Amniotic stem cell (primary cell): ENCODE results near the gene SHB.
A peak's percentile ranks its signal among the peaks of the same experiment; 100 is the strongest.

ENCODE experiments used
- DNase-seq: peaks from one replicate; lab custom pipeline; 2025; lab: John Stamatoyannopoulos, UW

The SHB gene

DNA sequence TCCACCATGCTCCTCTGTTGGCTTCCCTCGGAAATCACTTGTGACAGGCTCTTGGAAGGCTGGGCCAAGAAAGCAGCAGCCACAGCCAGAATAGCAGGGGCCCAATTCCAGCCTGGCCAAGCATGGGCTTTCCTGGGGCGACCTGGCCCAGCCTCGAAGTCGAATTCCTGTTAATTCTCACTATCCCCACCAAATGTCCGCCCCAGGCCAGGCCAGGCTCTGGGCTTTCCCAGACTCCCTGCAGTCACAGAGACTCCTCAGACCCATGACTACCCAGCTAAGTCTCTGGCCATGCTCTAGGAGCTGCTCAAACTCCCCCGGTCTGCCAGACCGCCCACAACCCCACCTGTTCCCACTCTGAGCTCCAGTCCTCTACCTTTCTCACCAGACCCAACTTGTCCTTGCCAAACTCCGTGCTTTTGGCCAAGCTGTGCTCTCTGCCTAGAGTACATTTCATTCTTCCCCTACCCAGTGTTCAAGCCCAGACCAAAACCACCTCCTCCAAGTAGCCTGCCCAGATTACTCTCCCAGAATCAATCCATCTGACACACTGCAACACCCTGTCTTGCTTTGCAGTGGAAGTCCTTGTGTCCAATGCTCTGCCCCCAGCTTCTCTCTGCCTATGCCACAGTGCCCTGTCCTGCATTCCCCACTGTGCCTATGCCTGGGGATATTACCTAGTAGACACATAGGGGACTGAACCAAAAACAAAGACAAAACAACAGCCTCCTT, 26.2 kb downstream of the SHB start:
- no peak for DNase-seq

DNA sequence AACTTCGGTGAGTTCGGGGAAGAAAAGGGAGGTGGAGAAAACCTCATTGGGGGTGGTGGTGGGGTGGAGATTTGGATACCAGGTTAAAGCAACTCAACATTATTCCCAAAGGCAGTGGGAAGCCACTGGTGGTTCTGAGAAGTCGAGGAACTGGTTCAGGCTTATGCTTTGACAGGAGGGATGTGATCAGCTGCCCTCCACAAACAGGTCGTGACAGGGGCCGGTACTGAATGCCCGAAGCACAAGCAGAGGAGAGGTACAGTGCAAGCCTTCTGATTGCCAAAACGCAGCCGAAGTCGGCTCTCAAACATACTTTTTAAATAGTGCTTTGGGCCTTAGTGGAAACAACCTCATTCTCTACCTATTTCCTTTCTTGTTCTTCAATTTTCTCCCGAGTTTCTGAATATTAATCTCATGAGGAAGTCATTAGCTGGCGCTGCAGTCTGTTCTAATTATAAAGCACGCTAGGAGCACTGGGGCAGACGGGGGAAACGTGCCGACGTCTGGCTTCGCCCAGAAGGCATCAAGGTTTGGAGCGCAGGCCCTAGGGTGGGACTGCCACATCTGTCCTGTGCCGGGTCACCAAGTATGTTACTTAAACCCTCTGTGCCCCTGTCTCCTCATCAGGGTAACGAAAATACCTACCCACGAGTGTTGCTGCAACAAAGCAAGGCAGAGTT, 27.3 kb downstream of the SHB start:
- DNase-seq, result no peak

DNA sequence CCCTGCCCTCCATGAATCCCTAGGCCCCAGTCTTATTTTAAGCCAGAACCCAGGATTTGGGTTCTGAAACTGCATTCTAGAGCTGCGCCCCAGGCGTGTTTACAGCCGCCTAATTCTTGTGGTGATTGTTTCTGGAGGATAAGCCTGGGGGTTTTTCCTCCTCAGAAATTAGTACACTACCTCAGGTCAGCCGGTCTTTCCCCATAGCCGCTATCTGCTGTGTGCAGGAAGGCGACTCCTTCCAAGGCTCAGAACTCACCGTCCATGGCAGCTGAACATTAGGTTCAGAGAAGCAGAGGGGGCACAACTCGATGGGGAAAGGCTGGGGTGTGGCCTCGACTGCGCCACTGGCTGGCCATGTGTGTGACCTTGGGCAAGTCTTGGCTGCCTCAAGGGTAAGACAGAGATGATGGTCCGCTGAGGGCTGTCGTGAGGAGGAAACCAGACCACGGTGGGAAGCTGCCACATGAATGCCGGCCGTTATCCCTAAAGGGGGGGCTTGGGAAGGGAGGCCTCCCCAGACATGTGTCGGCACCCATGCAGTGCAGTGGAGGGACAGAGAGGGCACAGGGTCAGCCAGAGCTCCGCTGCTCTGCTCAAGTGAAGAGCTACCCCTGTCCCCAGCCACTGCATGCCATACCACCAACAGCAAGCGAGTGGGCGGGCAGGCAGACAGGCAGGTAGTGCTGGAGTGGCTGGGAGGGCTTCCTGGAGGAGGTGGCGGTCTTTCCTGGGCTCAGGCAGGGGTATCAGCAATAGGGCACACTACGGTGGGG, 28.9 kb downstream of the SHB start:
- no peak for DNase-seq

DNA sequence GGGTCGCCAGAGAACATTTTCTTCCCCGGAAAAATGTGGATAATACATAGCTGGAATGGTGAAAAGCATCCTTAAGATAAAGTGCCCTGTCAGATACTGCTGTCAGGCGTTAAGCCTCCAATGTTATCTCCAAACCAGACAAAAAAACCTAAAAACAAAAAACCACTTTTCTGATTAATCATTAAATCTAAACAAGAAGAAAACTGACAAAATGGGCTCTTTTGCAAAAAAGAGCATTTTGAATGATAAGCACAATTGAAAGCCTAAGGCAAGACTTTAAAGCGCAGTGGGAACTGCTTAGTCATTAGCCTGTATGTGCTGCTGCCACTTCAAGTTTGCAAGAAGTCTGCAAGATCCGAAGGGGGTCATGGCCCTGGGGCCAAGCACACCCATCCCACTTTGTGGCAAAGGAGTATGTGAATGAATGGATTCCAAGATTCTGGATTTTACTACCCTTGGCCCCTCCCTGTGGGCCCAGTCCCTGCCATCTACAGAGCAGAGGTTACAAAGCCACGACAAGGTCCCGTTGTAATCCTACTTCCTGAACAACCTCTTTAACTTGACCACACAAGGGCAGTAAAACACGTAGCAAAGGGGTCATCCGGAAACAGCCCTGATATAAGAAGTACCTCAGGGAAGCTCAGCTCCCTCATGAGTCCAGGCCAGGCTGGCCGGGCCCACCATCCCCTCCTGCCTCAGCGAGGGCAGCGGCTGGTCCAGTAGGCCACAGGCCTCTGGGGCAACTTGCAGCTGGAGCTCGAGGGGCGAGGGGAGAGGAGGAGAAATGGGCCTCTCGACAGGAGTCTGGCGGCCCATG, 29.7 kb downstream of the SHB start:
- no peak for DNase-seq

DNA sequence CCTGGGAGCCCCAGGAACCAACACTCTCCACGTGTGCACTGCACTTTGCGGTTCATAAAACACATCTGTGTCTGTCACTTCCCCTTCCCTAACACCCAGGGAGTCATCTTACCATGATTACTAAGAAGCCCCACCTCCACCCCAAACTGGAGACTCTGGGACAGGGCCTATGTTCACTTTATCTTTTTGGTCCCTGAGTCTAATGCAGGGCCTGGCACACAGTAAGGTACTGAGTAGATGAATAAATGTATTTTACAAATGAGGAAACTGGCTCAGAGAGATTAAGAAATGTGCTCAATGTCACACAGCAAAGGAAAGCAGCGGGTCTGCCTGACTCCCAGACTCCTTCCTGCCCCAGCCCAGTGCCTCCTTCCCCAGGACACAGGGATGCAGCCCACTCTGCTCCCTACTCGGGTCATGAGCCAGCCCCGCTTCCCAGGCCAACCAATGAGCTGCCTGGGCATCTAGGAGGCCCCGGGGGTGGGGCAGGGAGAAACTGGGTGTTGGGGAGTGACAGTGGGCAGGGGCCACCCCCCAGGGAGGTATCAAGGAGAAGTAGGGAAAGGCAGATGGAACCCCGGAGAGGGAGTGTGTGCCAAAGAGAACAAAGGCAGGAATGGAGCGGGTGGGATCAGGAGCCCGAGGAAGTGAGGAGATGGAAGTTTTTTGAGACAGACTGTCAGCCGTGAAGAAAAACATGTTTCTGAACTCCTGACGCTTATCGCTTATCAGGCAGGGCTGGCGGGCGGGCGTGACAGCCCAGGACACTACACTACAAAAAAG, 30.5 kb downstream of the SHB start:
- DNase-seq, result no peak

DNA sequence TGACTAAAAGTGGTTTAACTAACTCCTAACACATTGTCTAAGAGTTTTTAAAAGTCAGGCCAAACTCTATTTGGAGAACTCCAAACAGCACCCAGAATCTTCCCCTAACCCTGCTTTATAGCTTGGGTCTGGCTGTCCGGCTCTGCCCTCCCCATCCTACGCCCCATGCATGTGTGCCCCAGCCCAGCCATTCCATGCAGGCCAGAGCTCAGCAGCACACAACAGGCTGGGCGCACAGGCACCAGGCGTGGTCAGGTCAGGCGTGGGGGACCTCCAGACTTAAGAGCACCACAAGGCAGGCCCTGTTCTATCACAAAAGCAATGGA, 31.1 kb downstream of the SHB start:
- no peak for DNase-seq

DNA sequence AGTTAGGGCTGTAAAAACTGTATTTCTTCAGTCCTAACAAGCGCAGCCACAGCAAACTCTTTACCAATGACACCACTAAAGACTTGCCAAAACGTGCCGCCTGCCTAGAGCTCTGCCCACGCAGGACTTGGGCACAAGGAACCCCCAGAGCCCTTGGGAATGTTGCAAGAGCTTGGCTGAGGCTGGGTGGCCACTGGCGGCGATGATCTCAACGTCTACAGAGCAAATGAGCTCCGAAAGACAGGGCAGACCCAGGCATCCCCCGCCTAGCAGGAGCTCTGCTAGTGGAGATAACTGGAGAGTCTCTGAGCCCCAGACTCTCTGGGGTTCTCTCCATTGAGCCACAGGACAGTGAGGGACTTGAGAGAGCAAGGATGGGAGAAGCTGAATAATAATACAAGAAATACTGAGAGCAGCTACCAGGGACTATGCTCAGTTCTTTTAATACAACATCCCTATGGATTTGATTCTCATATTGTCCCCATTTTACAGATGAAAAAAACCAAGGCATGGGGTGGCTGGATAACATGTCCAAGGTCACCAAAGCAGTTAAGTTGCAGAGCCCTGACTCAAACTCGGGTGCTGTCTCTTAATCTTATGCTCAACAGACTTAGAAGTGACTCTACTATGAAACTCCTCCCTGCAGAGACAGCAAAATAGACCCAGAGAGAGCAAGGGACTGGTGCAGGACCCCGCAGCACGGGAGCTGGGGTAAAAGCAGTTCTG, 32.5 kb downstream of the SHB start:
- DNase-seq, result no peak

DNA sequence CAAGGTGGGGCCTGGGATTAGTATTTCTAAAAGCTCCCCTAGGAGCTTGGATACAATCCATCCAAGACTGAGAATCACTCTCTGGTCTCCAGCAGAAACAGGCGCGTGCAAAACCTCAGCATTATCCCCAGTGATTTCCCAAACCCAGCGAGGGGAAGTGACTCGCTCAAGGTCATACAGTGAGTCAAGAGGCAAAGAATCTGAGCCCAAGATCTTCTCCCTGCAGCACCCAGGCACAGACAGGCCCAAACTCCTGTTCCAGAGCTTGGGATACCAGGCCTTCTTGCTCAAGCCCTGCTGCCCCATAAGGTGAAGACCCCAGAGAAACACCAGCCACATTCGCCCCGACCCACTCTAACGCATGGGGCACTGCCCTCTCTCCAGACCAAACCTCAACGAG, 33.2 kb downstream of the SHB start:
- DNase-seq, result peak; percentile 44

DNA sequence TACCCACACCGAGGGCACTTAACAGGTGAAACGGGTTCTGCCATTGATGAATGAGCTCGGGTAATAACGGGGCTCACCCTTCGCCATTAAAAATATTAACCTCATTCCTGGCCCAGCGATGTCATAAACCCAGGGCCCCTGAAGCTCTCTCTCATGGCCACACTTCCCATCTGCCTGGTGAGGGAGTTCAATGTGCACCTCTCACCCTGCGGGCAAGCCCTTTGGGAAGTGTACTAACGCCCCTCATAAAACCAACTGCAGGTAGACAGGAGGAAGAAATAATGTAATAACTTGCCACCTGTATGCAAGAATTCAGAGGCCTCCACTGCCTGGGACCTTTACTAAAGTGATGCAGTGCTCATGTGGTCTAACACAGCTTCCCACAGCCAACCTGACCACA, 35.1 kb downstream of the SHB start:
- DNase-seq, result no peak

DNA sequence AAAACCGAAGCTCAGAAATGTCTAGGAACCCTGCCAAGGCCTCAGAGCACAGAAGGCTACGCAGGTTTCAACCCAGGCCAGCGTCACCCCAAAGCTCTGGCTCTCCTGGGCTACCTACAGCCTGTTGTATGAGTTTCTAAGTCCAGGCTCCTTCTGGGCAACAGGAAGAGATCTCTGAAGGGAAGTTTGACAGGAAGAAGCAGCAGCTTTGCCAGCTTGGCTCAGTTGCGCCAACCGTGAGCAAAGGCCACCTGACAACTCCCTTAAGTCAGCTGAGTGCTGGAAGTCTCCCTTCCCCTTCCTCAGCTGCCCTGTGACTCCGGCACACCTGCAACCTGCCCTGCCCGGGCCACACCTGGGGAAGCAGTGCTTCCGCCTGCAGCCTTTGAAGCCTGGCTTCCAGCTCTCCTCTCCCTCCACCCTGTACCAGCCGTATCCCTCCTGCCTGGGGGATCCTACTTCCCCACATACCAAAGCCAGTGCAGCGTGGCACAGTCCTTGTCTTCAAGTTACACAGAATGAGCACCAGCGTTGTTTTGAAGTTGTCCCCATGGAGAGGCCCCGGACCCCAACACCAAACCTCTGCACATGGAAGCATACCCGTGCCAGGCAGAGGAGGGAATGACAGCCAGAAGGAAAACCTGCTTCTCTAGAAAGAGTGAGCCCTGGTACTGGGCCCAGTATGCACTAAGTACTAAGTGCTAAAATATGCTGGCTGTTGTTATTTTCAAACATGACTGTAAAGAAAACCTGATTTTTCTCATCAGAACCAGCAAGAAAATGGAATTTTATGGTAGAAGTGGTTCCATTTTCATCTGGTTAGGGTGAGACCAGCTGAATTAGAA, 36.5 kb downstream of the SHB start:
- no peak for DNase-seq

DNA sequence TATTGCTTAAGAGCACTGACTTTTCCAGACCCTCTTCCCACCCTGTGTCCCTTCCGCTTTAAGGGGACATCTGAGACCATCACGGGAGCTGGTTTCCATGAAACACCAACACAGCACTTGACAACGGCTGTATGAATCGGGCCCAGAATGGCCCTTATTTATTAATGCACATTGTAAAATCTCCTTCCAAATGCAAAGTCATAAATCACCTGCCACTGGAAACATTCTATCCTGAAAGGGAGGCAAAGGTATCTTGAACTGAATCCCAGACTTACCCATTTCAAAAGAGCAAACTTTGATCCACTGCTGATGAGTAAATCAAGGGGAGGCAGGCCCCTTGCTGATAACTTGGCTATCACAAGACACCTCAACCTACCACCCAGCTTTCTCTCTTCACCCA, 37.4 kb downstream of the SHB start:
- DNase-seq, result no peak

DNA sequence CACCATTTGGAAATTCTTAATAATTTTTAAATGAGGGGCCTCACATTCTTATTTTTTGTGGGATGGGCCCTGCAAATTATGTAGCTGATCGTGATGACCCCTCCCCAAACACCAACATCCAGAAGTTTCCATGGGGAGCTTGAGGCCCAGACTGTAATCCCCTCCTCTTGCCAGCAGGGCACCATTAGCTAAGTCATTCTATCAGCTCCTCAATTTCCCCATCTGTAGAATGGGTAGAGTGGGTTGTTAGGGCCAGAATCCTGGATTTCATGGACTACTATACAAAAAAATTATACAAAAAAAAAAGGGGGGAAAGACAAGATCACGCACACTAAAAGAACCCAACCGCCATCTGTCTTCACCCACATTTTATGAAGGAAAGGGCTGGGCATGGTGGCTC, 38.4 kb downstream of the SHB start:
- DNase-seq, result no peak

DNA sequence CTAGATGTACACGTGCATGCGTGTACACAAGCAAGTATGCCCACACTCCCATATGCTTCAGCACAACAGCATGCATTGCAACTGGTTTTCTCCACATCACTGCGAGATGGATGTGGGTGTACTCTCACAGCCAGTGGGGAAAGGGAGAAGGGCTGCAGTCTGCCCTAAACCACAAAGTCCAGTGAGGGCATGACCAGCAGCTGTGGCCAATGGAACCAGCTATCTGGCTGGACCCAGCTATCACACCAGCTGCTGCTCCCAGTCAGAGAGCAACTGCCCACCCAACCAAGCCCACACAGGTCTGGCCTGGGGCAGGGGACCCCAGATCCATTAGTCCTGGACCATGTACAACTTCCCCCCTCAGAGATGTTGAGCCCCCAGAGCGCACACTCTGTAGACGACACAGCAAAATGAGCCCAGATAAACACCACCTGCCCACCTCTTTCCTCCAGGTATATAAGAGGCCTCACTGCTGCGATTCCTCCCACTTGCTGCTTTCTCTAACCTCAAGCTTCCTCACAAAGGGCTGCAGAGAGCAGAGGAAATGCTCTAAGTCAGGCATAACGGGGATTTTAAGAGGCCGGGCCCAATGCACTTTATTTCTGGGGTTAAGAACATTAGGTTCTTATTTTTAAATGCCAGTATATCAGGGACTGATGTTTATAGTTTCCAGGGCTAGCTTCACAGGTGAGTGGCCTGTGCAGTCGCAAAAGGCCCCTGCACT, 39.0 kb downstream of the SHB start:
- DNase-seq, result no peak

DNA sequence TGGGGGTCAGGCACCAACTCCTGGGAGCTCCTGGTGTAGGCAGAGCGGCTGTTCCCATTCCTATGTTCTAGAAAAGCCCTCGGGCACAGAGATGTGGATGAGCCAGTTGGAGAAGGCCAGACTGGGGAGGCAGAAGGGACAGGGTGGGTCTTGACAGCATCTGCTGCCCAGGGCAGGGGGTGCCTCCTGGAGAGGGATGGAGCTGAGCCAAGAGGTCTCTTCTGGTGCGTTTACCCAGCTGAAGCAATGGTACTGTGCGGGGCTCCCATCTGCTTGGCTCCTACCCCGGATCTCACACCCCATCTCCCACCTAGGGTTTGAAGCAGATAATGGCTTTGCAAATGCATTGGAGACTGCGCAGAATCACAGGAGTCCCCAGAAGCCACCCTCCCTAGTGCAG, 41.3 kb downstream of the SHB start:
- no peak for DNase-seq

DNA sequence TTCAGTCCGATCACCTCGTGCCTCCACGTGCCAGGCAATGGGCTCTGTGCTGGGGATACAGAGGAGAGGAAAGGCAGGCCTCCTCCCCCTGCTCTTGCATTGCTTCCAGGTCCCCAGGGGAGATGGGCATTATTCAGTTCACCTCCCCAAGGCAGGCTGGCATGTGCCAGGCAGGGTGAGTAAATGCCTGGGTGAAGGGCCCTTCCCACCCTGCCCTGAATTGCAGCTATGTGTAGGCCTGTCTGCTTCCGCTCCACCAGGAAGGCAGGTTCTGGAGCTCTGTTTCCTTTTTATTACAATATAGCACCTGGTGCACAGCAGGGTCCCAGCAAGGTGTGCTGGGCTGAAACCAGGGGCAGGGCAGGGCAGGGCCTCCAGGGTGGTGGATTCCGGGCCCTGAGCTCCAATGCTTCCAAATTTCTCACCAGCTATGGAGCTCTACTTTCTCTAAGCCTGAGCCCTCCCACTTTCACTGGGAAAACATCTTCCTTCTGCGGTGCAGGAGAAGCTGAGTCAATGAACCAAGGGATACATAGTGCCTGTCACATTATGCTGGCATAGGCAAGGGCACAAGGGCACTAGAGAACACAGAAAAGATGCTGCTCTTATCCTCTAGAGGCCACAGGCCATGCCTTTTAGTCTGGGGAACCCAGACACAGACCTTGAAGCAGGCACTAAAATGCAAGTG, 42.0 kb downstream of the SHB start:
- DNase-seq, result no peak

DNA sequence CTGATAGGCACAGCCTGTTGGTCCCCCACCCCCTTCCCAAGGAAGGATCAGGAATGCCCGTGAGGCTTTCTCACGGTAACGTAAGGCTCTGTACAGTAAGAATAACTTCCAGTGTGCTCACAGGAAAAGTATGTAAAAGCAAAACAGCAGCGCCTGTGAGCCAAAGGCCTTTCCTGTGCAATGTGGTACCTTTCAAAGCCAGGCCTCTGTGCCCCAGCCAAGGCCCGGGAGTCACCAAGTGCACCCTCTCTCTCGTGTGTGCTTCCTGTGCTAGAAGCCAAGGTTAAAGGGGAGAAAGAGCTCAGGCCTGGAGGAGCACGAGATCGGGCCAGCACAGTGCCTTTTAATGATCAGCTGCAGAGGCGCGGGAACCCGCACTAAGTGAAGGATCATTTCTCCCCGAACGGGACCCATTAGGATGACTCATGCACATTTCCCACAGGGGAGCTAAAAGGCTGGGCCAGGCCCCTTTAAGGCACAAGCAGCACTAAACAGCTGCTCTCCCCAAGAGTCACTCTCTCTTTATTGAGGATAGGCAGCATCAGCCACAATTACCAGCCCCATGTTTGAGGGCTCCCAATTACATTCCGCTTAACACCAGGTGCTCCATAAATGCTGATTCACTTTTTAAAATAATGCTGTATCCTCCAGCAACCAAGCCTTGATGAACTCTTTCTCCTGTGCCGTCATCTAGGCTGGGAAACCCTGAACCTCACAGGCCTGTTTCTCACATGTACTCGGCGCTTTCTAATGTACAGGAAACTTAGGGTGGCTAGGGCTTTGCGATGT, 42.8 kb downstream of the SHB start:
- peak; percentile 82 for DNase-seq

DNA sequence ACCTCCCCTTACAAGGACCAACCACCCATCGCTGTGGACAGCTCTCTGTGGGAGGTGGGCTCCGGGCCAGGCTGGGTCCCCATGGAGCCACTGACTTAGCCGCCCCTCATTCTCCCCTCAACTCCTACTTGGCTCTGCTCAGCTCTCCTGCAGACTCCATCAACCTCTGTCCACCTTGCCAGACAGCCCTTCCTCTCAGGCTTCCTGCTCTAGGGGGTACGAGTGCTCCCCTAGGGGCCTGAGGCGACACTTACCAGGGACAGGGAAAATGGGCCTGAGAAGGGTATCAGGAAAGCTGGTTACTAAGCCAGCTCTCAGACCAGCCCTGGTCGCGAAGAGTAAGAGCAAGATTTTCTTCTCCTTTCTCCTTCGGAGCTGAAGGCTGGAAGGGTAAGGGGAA, 43.9 kb downstream of the SHB start:
- DNase-seq, result no peak
